GM23338 (cell line): ENCODE data around the gene SORCS2. TPM values are rescaled to one million over a fixed set of nuclear protein-coding genes. Genes with fewer than 3 reads are reported as not detected.

Experiments used
- ATAC-seq: fragments of 200-7000 bp; cut with Tn5 transposase; 3 replicates; pipeline ENCODE4 v1.9.1; 2020
- DNase-seq: peaks from one replicate; pipeline ENCODE4 v3.0.0-alpha.2; 2015; ENCODE audit warnings: low spot score
- H2AFZ ChIP-seq: fragments of 200-600 bp; sonication (generic); 2 replicates; pipeline ENCODE4 v1.8.0; 2016; ENCODE audit warnings: antibody characterized with exemption, mild to moderate bottlenecking, moderate library complexity
- H3F3A ChIP-seq: fragments of 200-600 bp; sonication (generic); replicated peaks from 2 replicates; pipeline ENCODE4 v1.8.0; 2017; ENCODE audit warnings: antibody characterized with exemption, mixed run types, low read depth
- H3K27ac ChIP-seq: fragments of 200-600 bp; sonication (generic); 2 replicates; pipeline ENCODE4 v1.6.1; 2016; ENCODE audit warnings: low read depth
- H3K27me3 ChIP-seq: fragments of 200-600 bp; sonication (generic); 2 replicates; pipeline ENCODE4 v1.8.0; 2016; ENCODE audit warnings: mild to moderate bottlenecking, mixed run types, moderate library complexity; ENCODE audit not compliant: insufficient read depth
- H3K36me3 ChIP-seq: fragments of 200-600 bp; sonication (generic); 2 replicates; pipeline ENCODE4 v1.8.0; 2016; ENCODE audit warnings: mild to moderate bottlenecking; ENCODE audit not compliant: insufficient read depth
- H3K4me1 ChIP-seq: fragments of 200-600 bp; sonication (generic); 2 replicates; pipeline ENCODE4 v1.8.0; 2016; ENCODE audit warnings: mild to moderate bottlenecking, moderate library complexity; ENCODE audit not compliant: insufficient read depth
- H3K4me2 ChIP-seq: fragments of 200-600 bp; sonication (generic); 2 replicates; pipeline ENCODE4 v1.7.1; 2017; ENCODE audit warnings: mixed run types
- H3K4me3 ChIP-seq: fragments of 200-600 bp; sonication (generic); 2 replicates; pipeline ENCODE4 v1.6.1; 2016; ENCODE audit warnings: mixed run types
- H3K79me2 ChIP-seq: fragments of 200-600 bp; sonication (generic); replicated peaks from 2 replicates; pipeline ENCODE4 v1.8.0; 2017; ENCODE audit warnings: mild to moderate bottlenecking; ENCODE audit not compliant: insufficient read depth
- H3K9me2 ChIP-seq: fragments of 200-600 bp; sonication (generic); 2 replicates; pipeline ENCODE4 v1.8.0; 2017; ENCODE audit not compliant: insufficient read depth
- H4K20me1 ChIP-seq: fragments of 200-600 bp; sonication (generic); replicated peaks from 2 replicates; pipeline ENCODE4 v1.8.0; 2017; ENCODE audit warnings: mild to moderate bottlenecking; ENCODE audit not compliant: insufficient read depth
- H3K27ac Mint-ChIP-seq: 2 replicates; pipeline ENCODE4 v1.8.0; 2020; ENCODE audit warnings: inconsistent platforms, mild to moderate bottlenecking, moderate library complexity, mixed read lengths
- H3K27me3 Mint-ChIP-seq: 3 replicates; pipeline ENCODE4 v1.8.0; 2022; ENCODE audit warnings: low read depth, mild to moderate bottlenecking, moderate library complexity, mixed read lengths, inconsistent platforms; ENCODE audit not compliant: insufficient read depth, poor library complexity
- H3K36me3 Mint-ChIP-seq: 3 replicates; pipeline ENCODE4 v1.8.0; 2021; ENCODE audit warnings: low read depth, mild to moderate bottlenecking, inconsistent platforms, moderate library complexity, mixed read lengths
- H3K4me1 Mint-ChIP-seq: 3 replicates; pipeline ENCODE4 v1.8.0; 2020; ENCODE audit warnings: mild to moderate bottlenecking, inconsistent platforms, mixed read lengths
- H3K4me3 Mint-ChIP-seq: 3 replicates; pipeline ENCODE4 v1.8.0; 2021; ENCODE audit warnings: moderate library complexity, mild to moderate bottlenecking, inconsistent platforms, mixed read lengths
- H3K9me3 Mint-ChIP-seq: 3 replicates; pipeline ENCODE4 v1.8.0; 2020; ENCODE audit warnings: moderate library complexity, mild to moderate bottlenecking, inconsistent platforms, mixed read lengths
- CREB1 ChIP-seq: fragments of 250-450 bp; sonication (Bioruptor Pico); IDR thresholded peaks from 2 replicates; pipeline ENCODE4 v1.5.0; 2020; ENCODE audit warnings: low read depth, mild to moderate bottlenecking, moderate library complexity
- ETS1 ChIP-seq: IDR thresholded peaks from 2 replicates; pipeline ENCODE4 v1.6.1; 2016; ENCODE audit warnings: antibody characterized with exemption
- EZH2 ChIP-seq: fragments of 200-600 bp; sonication (generic); IDR thresholded peaks from one replicate; pipeline ENCODE4 v1.8.0; 2017; ENCODE audit warnings: antibody characterized with exemption, mild to moderate bottlenecking, low read depth; ENCODE audit not compliant: unreplicated experiment
- EZH2phosphoT487 ChIP-seq: fragments of 200-600 bp; sonication (generic); IDR thresholded peaks from one replicate; pipeline ENCODE4 v1.8.1; 2018; ENCODE audit warnings: antibody characterized with exemption; ENCODE audit not compliant: unreplicated experiment
- JUNB ChIP-seq: IDR thresholded peaks from one replicate; pipeline ENCODE4 v1.6.1; 2016; ENCODE audit warnings: antibody characterized with exemption; ENCODE audit not compliant: unreplicated experiment
- NANOG ChIP-seq: IDR thresholded peaks from 2 replicates; pipeline ENCODE4 v1.6.1; 2016; ENCODE audit warnings: antibody characterized with exemption, borderline replicate concordance
- POLR2AphosphoS5 ChIP-seq: IDR thresholded peaks from 2 replicates; pipeline ENCODE4 v1.6.1; 2016; ENCODE audit warnings: antibody characterized with exemption, low read depth
- REST ChIP-seq: IDR thresholded peaks from one replicate; pipeline ENCODE4 v1.6.1; 2018; ENCODE audit warnings: antibody characterized with exemption; ENCODE audit not compliant: unreplicated experiment
- STAT1 ChIP-seq: IDR thresholded peaks from one replicate; pipeline ENCODE4 v1.6.1; 2016; ENCODE audit warnings: antibody characterized with exemption; ENCODE audit not compliant: unreplicated experiment
- ZNF114 ChIP-seq: fragments of 250-450 bp; sonication (Bioruptor Pico); IDR thresholded peaks from 2 replicates; pipeline ENCODE4 v1.5.0; 2020; ENCODE audit warnings: mild to moderate bottlenecking, moderate library complexity
- ZNF331 ChIP-seq: fragments of 250-450 bp; sonication (Bioruptor Pico); IDR thresholded peaks from 2 replicates; pipeline ENCODE4 v1.5.0; 2020; ENCODE audit warnings: low read depth, mild to moderate bottlenecking, moderate library complexity
- polyA plus RNA-seq: library from polyadenylated mRNA; unstranded; fragments of >200 nt; fragmentation: Nextera tagmentation; extraction: Ambion mirVana; gene quantifications from 2 replicates; pipeline ENCODE4 v1.2.1, GENCODE V29; 2016
- total RNA-seq: library from RNA; depleted of rRNA; stranded (reverse); fragments of >200 nt; shearing (Covaris generic); gene quantifications from 2 replicates; pipeline ENCODE4 v1.2.3, GENCODE V29; 2014
- TF ChIP-seq, protein P1 (sequence below): fragments of 250-450 bp; sonication (Bioruptor Pico); IDR thresholded peaks from 2 replicates; pipeline ENCODE4 v1.5.0; 2020; ENCODE audit warnings: mild to moderate bottlenecking, moderate library complexity
- TF ChIP-seq, protein P2 (sequence below), 2 experiments: fragments of 200-600 bp in 1 of 2; sonication (generic) in 1 of 2; conservative IDR thresholded peaks; 2 replicates each; pipeline versions ENCODE4 v1.5.1 to v1.6.1; 2016 to 2017; ENCODE audit warnings: antibody characterized with exemption in 2 of 2, low read depth in 2 of 2, mild to moderate bottlenecking in 2 of 2, moderate library complexity in 1 of 2

Gene SORCS2
- total and polyA plus RNA-seq, 2 experiments from 2014 or later: 0.47 to 2.4 TPM

DNA sequence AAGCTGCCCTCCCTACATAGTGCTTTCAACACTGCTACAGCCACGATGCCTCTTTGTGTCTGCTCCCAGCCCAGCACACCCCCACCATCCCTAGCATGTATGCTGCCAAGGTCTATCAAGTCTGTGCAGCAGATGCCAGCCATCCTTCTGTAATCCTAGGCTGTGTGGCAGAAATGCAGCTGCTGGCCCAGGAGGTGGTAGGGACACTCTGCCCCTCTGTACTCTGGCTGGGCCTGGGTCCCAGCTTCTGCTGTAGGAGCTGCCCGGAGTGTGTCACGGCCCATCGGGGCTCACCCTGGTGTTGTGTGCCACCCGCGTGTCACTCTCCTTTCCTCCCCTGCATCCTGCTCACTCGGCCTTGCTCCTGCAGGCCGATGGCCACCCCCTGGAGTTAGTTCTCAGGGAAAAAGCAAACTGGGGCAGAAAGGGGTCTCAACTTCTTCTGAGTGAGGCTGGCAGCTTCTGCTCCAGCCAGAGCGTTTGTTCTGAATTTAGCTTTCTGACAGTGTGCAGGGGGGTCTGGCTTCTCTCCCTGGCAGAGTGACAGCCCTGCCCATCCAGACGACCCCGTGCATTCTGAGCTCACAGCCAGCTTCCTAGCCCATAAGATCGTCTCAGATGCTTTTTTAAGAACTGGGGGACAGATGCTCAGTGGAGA, 219.7 kb downstream of the SORCS2 start:
- H3K4me1 ChIP-seq: peaks cover 14% of the 10 kb centered on the region; the same call in 1 of the 2 replicates
- H2AFZ ChIP-seq: no peak overlapping the region
- Mint-ChIP-seq H3K27me3 (peaks cover 57% of the 10 kb centered on the region), H3K36me3 (no peaks in the 10 kb centered on the region), H3K4me1 (peaks cover 26% of the 10 kb centered on the region), H3K4me3 (no peak overlapping the region), H3K9me3 (peaks cover 8% of the 10 kb centered on the region; the same call in 1 of the 3 replicates), H3K27ac (no peak overlapping the region)
- H3F3A ChIP-seq: no peaks in the 10 kb centered on the region
- H3K9me2 ChIP-seq: no peaks in the 10 kb centered on the region
- H3K4me2 ChIP-seq: no peak overlapping the region
- no peaks in the 10 kb centered on the region for H3K79me2 ChIP-seq
- H3K27ac ChIP-seq: no peak overlapping the region
- no peaks in the 10 kb centered on the region; the same call in 1 of the 2 replicates for H4K20me1 ChIP-seq
- no peak overlapping the region for H3K4me3 ChIP-seq
- DNase-seq (no peak), ATAC-seq (no peak)
- TF ChIP-seq EZH2phosphoT487 (no peak), NANOG (no peak), EZH2 (no peak), ZNF114 (no peak), STAT1 (no peak), JUNB (no peak), ETS1 (no peak), POLR2AphosphoS5 (no peak), REST (no peak), ZNF331 (CRISPR knock-in tag) (no peak), CREB1 (CRISPR knock-in tag) (no peak)
- TF ChIP-seq, protein P1, sequence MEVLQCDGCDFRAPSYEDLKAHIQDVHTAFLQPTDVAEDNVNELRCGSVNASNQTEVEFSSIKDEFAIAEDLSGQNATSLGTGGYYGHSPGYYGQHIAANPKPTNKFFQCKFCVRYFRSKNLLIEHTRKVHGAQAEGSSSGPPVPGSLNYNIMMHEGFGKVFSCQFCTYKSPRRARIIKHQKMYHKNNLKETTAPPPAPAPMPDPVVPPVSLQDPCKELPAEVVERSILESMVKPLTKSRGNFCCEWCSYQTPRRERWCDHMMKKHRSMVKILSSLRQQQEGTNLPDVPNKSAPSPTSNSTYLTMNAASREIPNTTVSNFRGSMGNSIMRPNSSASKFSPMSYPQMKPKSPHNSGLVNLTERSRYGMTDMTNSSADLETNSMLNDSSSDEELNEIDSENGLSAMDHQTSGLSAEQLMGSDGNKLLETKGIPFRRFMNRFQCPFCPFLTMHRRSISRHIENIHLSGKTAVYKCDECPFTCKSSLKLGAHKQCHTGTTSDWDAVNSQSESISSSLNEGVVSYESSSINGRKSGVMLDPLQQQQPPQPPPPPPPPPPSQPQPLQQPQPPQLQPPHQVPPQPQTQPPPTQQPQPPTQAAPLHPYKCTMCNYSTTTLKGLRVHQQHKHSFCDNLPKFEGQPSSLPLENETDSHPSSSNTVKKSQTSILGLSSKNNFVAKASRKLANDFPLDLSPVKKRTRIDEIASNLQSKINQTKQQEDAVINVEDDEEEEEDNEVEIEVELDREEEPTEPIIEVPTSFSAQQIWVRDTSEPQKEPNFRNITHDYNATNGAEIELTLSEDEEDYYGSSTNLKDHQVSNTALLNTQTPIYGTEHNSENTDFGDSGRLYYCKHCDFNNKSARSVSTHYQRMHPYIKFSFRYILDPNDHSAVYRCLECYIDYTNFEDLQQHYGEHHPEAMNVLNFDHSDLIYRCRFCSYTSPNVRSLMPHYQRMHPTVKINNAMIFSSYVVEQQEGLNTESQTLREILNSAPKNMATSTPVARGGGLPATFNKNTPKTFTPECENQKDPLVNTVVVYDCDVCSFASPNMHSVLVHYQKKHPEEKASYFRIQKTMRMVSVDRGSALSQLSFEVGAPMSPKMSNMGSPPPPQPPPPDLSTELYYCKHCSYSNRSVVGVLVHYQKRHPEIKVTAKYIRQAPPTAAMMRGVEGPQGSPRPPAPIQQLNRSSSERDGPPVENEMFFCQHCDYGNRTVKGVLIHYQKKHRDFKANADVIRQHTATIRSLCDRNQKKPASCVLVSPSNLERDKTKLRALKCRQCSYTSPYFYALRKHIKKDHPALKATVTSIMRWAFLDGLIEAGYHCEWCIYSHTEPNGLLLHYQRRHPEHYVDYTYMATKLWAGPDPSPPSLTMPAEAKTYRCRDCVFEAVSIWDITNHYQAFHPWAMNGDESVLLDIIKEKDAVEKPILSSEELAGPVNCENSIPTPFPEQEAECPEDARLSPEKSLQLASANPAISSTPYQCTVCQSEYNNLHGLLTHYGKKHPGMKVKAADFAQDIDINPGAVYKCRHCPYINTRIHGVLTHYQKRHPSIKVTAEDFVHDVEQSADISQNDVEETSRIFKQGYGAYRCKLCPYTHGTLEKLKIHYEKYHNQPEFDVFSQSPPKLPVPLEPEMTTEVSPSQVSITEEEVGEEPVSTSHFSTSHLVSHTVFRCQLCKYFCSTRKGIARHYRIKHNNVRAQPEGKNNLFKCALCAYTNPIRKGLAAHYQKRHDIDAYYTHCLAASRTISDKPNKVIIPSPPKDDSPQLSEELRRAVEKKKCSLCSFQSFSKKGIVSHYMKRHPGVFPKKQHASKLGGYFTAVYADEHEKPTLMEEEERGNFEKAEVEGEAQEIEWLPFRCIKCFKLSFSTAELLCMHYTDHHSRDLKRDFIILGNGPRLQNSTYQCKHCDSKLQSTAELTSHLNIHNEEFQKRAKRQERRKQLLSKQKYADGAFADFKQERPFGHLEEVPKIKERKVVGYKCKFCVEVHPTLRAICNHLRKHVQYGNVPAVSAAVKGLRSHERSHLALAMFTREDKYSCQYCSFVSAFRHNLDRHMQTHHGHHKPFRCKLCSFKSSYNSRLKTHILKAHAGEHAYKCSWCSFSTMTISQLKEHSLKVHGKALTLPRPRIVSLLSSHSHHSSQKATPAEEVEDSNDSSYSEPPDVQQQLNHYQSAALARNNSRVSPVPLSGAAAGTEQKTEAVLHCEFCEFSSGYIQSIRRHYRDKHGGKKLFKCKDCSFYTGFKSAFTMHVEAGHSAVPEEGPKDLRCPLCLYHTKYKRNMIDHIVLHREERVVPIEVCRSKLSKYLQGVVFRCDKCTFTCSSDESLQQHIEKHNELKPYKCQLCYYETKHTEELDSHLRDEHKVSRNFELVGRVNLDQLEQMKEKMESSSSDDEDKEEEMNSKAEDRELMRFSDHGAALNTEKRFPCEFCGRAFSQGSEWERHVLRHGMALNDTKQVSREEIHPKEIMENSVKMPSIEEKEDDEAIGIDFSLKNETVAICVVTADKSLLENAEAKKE (CRISPR knock-in tag): no peak
- TF ChIP-seq, protein P2, sequence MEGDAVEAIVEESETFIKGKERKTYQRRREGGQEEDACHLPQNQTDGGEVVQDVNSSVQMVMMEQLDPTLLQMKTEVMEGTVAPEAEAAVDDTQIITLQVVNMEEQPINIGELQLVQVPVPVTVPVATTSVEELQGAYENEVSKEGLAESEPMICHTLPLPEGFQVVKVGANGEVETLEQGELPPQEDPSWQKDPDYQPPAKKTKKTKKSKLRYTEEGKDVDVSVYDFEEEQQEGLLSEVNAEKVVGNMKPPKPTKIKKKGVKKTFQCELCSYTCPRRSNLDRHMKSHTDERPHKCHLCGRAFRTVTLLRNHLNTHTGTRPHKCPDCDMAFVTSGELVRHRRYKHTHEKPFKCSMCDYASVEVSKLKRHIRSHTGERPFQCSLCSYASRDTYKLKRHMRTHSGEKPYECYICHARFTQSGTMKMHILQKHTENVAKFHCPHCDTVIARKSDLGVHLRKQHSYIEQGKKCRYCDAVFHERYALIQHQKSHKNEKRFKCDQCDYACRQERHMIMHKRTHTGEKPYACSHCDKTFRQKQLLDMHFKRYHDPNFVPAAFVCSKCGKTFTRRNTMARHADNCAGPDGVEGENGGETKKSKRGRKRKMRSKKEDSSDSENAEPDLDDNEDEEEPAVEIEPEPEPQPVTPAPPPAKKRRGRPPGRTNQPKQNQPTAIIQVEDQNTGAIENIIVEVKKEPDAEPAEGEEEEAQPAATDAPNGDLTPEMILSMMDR (conservative IDR thresholded peaks at IDR 0.05; ENCODE audit: low read depth in 2 of 2): no peak
- H3K36me3 ChIP-seq: no peaks in the 10 kb centered on the region
- H3K27me3 ChIP-seq: peaks cover 53% of the 10 kb centered on the region
